Measurements from ENCODE around the gene NSUN2. TPM values are rescaled to one million over a fixed set of nuclear protein-coding genes. Genes with fewer than 3 reads are reported as not detected.

The NSUN2 gene
- total RNA-seq, 3 donors from 2014 or later = 50.3 to 54.3 (median 52.5) TPM

DNA sequence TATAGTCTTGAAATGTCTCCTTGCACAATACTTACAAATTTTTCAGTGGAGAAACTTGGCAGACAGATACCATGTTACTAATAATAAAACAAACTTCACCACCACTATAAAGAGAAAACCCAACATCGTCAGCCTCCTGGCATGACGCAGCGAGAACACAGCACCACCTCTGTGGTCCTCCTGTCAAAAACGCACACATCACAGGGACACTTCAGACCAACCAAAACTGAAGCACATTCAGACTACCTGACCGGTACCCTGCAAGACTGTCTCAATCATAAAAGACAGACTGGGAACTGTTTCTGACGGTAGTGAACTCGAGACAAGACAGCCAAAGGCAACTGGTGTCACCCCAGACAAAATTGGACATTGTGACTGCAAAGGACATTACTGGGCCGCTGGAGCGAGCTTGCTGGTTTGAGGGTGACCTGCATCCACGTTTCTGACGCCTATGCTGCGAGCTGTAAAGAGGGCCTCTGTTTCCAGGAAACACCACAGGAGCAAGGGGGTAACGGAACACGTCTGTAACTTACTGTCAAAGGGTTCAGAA, 34.4 kb downstream of the NSUN2 start:
- Histone ChIP-seq H3K4me3 (no peak overlapping the region), H3K4me1 (ENCODE audit: low read depth) (no peaks in the 10 kb centered on the region), H3K36me3 (ENCODE audit: low read depth) (peaks cover 3% of the 10 kb centered on the region), H3K9me3 (no peaks in the 10 kb centered on the region)
- ATAC-seq (no peak), DNase-seq (no peak)
- intact Hi-C loops (cut with DNase I, micrococcal nuclease) = no loop called here
- TF ChIP-seq CTCF (IDR thresholded peaks at IDR 0.05) = no peak

GRCh38 chr5:6597557-6597956, 35.3 kb downstream of the NSUN2 start:
- no peaks in the 10 kb centered on the region for H3K4me1 ChIP-seq (ENCODE audit: low read depth)
- TF ChIP-seq CTCF (IDR thresholded peaks at IDR 0.05) = no peak
- intact Hi-C loops (cut with DNase I, micrococcal nuclease) = no loop called here
- H3K36me3 ChIP-seq (ENCODE audit: low read depth) = peaks cover 3% of the 10 kb centered on the region
- no peak overlapping the region for H3K4me3 ChIP-seq
- DNase-seq (no peak), ATAC-seq (no peak)
- no peaks in the 10 kb centered on the region for H3K9me3 ChIP-seq

DNA sequence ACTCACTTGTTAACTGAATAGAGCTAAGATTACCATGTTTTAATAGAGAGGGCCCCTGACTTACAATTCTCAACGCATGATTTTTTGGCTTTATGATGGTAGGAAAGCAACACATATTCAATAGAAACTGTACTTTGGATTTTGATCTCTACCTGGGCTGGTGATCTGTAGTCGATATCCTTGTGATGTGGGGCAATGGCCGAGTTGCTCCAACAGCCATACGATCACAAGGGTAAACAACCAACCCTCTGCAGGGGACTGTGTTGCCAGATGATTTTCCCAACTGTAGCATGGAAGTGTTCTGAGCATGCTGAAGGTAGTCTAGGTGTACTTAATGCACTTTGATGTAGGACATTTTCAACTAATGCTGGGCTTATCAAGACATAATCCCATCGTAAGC, 36.5 kb downstream of the NSUN2 start:
- Histone ChIP-seq H3K4me1 (ENCODE audit: low read depth) (no peaks in the 10 kb centered on the region), H3K9me3 (no peaks in the 10 kb centered on the region), H3K4me3 (no peak overlapping the region), H3K36me3 (ENCODE audit: low read depth) (peaks cover 3% of the 10 kb centered on the region)
- no peak for DNase-seq
- no peak for ATAC-seq
- TF ChIP-seq CTCF (IDR thresholded peaks at IDR 0.05) = no peak
- intact Hi-C loops (cut with DNase I, micrococcal nuclease) = no loop called here

- intact Hi-C loops (cut with DNase I, micrococcal nuclease) = no loop called here
- no peak for TF ChIP-seq CTCF (IDR thresholded peaks at IDR 0.05)
- Histone ChIP-seq H3K9me3 (no peaks in the 10 kb centered on the region), H3K4me1 (ENCODE audit: low read depth) (no peaks in the 10 kb centered on the region), H3K36me3 (ENCODE audit: low read depth) (peaks cover 2% of the 10 kb centered on the region), H3K4me3 (no peak overlapping the region)
- DNase-seq (no peak), ATAC-seq (no peak)
Observed at GRCh38 chr5:6595405-6595804, 37.4 kb downstream of the NSUN2 start.

- H3K4me1 ChIP-seq (ENCODE audit: low read depth) = no peaks in the 10 kb centered on the region
- DNase-seq (no peak), ATAC-seq (no peak)
- TF ChIP-seq CTCF (IDR thresholded peaks at IDR 0.05) = no peak
- no peaks in the 10 kb centered on the region for H3K9me3 ChIP-seq
- intact Hi-C loops (cut with DNase I, micrococcal nuclease) = no loop called here
- no peak overlapping the region for H3K4me3 ChIP-seq
- no peaks in the 10 kb centered on the region for H3K36me3 ChIP-seq (ENCODE audit: low read depth)
Observed at GRCh38 chr5:6594066-6594465, 38.8 kb downstream of the NSUN2 start.
